WTC11 (cell line): ENCODE data around the gene NSUN4. TPM values are rescaled to one million over a fixed set of nuclear protein-coding genes. Genes with fewer than 3 reads are reported as not detected.

Experiments
- ATF1 ChIP-seq: sonication (generic); formaldehyde crosslinking; IDR thresholded peaks from 2 replicates; pipeline ENCODE4 v1.8.1; 2023; ENCODE audit warnings: mild to moderate bottlenecking, moderate library complexity, missing genetic modification reagents
- ESRRA ChIP-seq: sonication (generic); formaldehyde crosslinking; IDR thresholded peaks from 2 replicates; pipeline ENCODE4 v1.8.1; 2022; ENCODE audit warnings: mild to moderate bottlenecking, missing genetic modification reagents, borderline replicate concordance
- ETV6 ChIP-seq: sonication (generic); formaldehyde crosslinking; IDR thresholded peaks from 2 replicates; pipeline ENCODE4 v1.8.1; 2022; ENCODE audit warnings: mild to moderate bottlenecking, missing genetic modification reagents
- FOXK1 ChIP-seq: sonication (generic); formaldehyde crosslinking; IDR thresholded peaks from 2 replicates; pipeline ENCODE4 v1.8.0; 2022; ENCODE audit warnings: mild to moderate bottlenecking, moderate library complexity, missing genetic modification reagents
- FOXP1 ChIP-seq: sonication (generic); formaldehyde crosslinking; IDR thresholded peaks from 2 replicates; pipeline ENCODE4 v1.8.0; 2022; ENCODE audit warnings: missing genetic modification reagents, mild to moderate bottlenecking, moderate library complexity, borderline replicate concordance
- MYBL2 ChIP-seq: sonication (generic); formaldehyde crosslinking; IDR thresholded peaks from 2 replicates; pipeline ENCODE4 v1.8.1; 2023; ENCODE audit warnings: mild to moderate bottlenecking, moderate library complexity, missing genetic modification reagents
- SOX15 ChIP-seq: fragments of 250-450 bp; sonication (Bioruptor Pico); IDR thresholded peaks from 2 replicates; pipeline ENCODE4 v1.9.0; 2021; ENCODE audit warnings: mild to moderate bottlenecking
- TCF7 ChIP-seq: sonication (generic); formaldehyde crosslinking; IDR thresholded peaks from 2 replicates; pipeline ENCODE4 v1.8.0; 2022; ENCODE audit warnings: mild to moderate bottlenecking, low read depth, missing genetic modification reagents, moderate library complexity
- ZNF263 ChIP-seq: sonication (generic); formaldehyde crosslinking; IDR thresholded peaks from 2 replicates; pipeline ENCODE4 v1.8.1; 2022; ENCODE audit warnings: low read depth, mild to moderate bottlenecking, moderate library complexity, missing genetic modification reagents
- ZNF396 ChIP-seq: fragments of 250-450 bp; sonication (Bioruptor Pico); IDR thresholded peaks from 2 replicates; pipeline ENCODE4 v1.8.0; 2021; ENCODE audit warnings: mild to moderate bottlenecking, moderate library complexity, borderline replicate concordance
- ZNF423 ChIP-seq: fragments of 250-450 bp; sonication (Bioruptor Pico); IDR thresholded peaks from 2 replicates; pipeline ENCODE4 v2.1.2; 2022; ENCODE audit warnings: mild to moderate bottlenecking, moderate library complexity
- total RNA-seq: library from RNA; stranded (reverse); gene quantifications from 3 replicates; pipeline ENCODE4 v1.2.3, GENCODE V29; 2021
- TF ChIP-seq, protein P1 (sequence below): sonication (generic); formaldehyde crosslinking; IDR thresholded peaks from 2 replicates; pipeline ENCODE4 v1.8.0; 2023; ENCODE audit warnings: missing genetic modification reagents, mild to moderate bottlenecking, borderline replicate concordance
- TF ChIP-seq, protein P2 (sequence below): sonication (generic); formaldehyde crosslinking; IDR thresholded peaks from 2 replicates; pipeline ENCODE4 v1.8.0; 2023; ENCODE audit warnings: missing genetic modification reagents
- TF ChIP-seq, protein P3 (sequence below): sonication (generic); formaldehyde crosslinking; IDR thresholded peaks from 2 replicates; pipeline ENCODE4 v1.8.1; 2022; ENCODE audit warnings: mild to moderate bottlenecking, missing genetic modification reagents, moderate library complexity, borderline replicate concordance
- TF ChIP-seq, protein P4 (sequence below): fragments of 250-450 bp; sonication (Bioruptor Pico); IDR thresholded peaks from 2 replicates; pipeline ENCODE4 v1.8.0; 2021; ENCODE audit warnings: mild to moderate bottlenecking
- TF ChIP-seq, protein P5 (sequence below): sonication (generic); formaldehyde crosslinking; IDR thresholded peaks from 2 replicates; pipeline ENCODE4 v1.8.1; 2022; ENCODE audit warnings: missing genetic modification reagents, borderline replicate concordance
- TF ChIP-seq, protein P6 (sequence below): sonication (generic); formaldehyde crosslinking; IDR thresholded peaks from 2 replicates; pipeline ENCODE4 v1.8.1; 2022; ENCODE audit warnings: mild to moderate bottlenecking, moderate library complexity, missing genetic modification reagents
- TF ChIP-seq, protein P7 (sequence below): sonication (generic); formaldehyde crosslinking; IDR thresholded peaks from 2 replicates; pipeline ENCODE4 v1.8.0; 2022; ENCODE audit warnings: mild to moderate bottlenecking, missing genetic modification reagents
- TF ChIP-seq, protein P8 (sequence below): sonication (generic); formaldehyde crosslinking; IDR thresholded peaks from 2 replicates; pipeline ENCODE4 v1.8.0; 2022; ENCODE audit warnings: mild to moderate bottlenecking, missing genetic modification reagents
- TF ChIP-seq, protein P9 (sequence below): sonication (generic); formaldehyde crosslinking; IDR thresholded peaks from 2 replicates; pipeline ENCODE4 v1.8.1; 2023; ENCODE audit warnings: mild to moderate bottlenecking, missing genetic modification reagents

Gene NSUN4
- total RNA-seq, 1 experiment from 2014 or later: 22.6 TPM

DNA sequence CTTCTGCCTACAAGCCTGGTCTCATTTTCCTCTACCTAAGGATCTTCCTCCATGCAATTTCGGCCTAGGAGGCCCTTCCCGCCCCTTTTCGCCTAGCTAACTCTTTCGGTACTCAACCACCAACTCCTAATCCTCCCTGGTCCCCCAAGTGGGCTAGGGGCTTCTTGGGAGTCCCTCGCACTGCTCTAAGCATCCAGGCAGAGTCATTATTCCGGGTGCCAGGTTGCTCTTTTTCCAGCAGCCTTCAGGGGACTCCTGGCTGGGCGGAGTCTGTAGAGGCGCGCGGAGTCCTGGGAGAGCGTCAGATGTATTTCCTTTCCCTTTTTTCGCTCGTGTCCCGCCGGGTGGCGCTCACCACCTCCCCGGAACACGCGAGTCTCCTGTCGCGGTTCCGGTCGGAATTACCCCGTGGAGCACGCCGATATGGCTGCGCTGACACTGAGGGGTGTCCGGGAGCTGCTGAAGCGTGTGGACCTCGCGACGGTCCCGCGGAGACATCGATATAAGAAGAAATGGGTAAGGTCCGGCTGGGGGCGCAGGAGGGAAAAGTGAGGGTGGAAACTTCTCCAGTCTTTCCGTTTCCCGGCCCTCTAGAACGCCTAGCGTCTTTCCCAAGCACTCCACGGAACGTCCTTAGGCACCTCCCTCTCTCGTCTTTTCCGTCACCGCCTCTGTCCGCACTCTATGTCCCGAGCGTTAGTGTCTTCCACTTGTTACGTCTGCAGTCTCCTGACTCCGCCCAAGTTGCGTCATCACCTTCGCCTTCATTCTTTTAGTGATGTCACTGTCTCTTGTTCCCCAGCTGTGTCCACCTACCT lies at the start of gene NSUN4 (continued):
- TF ChIP-seq, protein P1, sequence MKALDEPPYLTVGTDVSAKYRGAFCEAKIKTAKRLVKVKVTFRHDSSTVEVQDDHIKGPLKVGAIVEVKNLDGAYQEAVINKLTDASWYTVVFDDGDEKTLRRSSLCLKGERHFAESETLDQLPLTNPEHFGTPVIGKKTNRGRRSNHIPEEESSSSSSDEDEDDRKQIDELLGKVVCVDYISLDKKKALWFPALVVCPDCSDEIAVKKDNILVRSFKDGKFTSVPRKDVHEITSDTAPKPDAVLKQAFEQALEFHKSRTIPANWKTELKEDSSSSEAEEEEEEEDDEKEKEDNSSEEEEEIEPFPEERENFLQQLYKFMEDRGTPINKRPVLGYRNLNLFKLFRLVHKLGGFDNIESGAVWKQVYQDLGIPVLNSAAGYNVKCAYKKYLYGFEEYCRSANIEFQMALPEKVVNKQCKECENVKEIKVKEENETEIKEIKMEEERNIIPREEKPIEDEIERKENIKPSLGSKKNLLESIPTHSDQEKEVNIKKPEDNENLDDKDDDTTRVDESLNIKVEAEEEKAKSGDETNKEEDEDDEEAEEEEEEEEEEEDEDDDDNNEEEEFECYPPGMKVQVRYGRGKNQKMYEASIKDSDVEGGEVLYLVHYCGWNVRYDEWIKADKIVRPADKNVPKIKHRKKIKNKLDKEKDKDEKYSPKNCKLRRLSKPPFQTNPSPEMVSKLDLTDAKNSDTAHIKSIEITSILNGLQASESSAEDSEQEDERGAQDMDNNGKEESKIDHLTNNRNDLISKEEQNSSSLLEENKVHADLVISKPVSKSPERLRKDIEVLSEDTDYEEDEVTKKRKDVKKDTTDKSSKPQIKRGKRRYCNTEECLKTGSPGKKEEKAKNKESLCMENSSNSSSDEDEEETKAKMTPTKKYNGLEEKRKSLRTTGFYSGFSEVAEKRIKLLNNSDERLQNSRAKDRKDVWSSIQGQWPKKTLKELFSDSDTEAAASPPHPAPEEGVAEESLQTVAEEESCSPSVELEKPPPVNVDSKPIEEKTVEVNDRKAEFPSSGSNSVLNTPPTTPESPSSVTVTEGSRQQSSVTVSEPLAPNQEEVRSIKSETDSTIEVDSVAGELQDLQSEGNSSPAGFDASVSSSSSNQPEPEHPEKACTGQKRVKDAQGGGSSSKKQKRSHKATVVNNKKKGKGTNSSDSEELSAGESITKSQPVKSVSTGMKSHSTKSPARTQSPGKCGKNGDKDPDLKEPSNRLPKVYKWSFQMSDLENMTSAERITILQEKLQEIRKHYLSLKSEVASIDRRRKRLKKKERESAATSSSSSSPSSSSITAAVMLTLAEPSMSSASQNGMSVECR: peak; percentile 77
- TF ChIP-seq ETV6 (CRISPR knock-in tag): no peak
- TF ChIP-seq, protein P2, sequence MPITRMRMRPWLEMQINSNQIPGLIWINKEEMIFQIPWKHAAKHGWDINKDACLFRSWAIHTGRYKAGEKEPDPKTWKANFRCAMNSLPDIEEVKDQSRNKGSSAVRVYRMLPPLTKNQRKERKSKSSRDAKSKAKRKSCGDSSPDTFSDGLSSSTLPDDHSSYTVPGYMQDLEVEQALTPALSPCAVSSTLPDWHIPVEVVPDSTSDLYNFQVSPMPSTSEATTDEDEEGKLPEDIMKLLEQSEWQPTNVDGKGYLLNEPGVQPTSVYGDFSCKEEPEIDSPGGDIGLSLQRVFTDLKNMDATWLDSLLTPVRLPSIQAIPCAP: no peak
- TF ChIP-seq MYBL2 (CRISPR knock-in tag): 0 out of 2 replicates have a peak, but pooled peaks have one; percentile 25
- no peak; the same call in 1 of the 2 replicates for TF ChIP-seq FOXP1 (CRISPR knock-in tag)
- no peak for TF ChIP-seq ZNF396 (CRISPR knock-in tag)
- peak; percentile 35; the same call in 1 of the 2 replicates for TF ChIP-seq ESRRA
- TF ChIP-seq, protein P3, sequence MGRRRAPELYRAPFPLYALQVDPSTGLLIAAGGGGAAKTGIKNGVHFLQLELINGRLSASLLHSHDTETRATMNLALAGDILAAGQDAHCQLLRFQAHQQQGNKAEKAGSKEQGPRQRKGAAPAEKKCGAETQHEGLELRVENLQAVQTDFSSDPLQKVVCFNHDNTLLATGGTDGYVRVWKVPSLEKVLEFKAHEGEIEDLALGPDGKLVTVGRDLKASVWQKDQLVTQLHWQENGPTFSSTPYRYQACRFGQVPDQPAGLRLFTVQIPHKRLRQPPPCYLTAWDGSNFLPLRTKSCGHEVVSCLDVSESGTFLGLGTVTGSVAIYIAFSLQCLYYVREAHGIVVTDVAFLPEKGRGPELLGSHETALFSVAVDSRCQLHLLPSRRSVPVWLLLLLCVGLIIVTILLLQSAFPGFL: no peak
- no peak for TF ChIP-seq ZNF423 (CRISPR knock-in tag)
- TF ChIP-seq, protein P4, sequence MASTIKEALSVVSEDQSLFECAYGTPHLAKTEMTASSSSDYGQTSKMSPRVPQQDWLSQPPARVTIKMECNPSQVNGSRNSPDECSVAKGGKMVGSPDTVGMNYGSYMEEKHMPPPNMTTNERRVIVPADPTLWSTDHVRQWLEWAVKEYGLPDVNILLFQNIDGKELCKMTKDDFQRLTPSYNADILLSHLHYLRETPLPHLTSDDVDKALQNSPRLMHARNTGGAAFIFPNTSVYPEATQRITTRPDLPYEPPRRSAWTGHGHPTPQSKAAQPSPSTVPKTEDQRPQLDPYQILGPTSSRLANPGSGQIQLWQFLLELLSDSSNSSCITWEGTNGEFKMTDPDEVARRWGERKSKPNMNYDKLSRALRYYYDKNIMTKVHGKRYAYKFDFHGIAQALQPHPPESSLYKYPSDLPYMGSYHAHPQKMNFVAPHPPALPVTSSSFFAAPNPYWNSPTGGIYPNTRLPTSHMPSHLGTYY (CRISPR knock-in tag): no peak
- TF ChIP-seq ZNF263: no peak
- TF ChIP-seq, protein P5, sequence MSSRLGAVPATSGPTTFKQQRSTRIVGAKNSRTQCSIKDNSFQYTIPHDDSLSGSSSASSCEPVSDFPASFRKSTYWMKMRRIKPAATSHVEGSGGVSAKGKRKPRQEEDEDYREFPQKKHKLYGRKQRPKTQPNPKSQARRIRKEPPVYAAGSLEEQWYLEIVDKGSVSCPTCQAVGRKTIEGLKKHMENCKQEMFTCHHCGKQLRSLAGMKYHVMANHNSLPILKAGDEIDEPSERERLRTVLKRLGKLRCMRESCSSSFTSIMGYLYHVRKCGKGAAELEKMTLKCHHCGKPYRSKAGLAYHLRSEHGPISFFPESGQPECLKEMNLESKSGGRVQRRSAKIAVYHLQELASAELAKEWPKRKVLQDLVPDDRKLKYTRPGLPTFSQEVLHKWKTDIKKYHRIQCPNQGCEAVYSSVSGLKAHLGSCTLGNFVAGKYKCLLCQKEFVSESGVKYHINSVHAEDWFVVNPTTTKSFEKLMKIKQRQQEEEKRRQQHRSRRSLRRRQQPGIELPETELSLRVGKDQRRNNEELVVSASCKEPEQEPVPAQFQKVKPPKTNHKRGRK (CRISPR knock-in tag): no peak
- TF ChIP-seq, protein P6, sequence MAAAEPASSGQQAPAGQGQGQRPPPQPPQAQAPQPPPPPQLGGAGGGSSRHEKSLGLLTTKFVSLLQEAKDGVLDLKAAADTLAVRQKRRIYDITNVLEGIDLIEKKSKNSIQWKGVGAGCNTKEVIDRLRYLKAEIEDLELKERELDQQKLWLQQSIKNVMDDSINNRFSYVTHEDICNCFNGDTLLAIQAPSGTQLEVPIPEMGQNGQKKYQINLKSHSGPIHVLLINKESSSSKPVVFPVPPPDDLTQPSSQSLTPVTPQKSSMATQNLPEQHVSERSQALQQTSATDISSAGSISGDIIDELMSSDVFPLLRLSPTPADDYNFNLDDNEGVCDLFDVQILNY: no peak
- TF ChIP-seq FOXK1: peak; percentile 77
- no peak for TF ChIP-seq TCF7 (CRISPR knock-in tag)
- TF ChIP-seq SOX15 (CRISPR knock-in tag): no peak
- TF ChIP-seq, protein P7, sequence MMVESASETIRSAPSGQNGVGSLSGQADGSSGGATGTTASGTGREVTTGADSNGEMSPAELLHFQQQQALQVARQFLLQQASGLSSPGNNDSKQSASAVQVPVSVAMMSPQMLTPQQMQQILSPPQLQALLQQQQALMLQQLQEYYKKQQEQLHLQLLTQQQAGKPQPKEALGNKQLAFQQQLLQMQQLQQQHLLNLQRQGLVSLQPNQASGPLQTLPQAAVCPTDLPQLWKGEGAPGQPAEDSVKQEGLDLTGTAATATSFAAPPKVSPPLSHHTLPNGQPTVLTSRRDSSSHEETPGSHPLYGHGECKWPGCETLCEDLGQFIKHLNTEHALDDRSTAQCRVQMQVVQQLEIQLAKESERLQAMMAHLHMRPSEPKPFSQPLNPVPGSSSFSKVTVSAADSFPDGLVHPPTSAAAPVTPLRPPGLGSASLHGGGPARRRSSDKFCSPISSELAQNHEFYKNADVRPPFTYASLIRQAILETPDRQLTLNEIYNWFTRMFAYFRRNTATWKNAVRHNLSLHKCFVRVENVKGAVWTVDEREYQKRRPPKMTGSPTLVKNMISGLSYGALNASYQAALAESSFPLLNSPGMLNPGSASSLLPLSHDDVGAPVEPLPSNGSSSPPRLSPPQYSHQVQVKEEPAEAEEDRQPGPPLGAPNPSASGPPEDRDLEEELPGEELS: 0 out of 2 replicates have a peak, but pooled peaks have one; percentile 47
- no peak for TF ChIP-seq ATF1 (CRISPR knock-in tag)
- TF ChIP-seq, protein P8, sequence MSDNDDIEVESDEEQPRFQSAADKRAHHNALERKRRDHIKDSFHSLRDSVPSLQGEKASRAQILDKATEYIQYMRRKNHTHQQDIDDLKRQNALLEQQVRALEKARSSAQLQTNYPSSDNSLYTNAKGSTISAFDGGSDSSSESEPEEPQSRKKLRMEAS (CRISPR knock-in tag): peak; percentile 91
- TF ChIP-seq, protein P9, sequence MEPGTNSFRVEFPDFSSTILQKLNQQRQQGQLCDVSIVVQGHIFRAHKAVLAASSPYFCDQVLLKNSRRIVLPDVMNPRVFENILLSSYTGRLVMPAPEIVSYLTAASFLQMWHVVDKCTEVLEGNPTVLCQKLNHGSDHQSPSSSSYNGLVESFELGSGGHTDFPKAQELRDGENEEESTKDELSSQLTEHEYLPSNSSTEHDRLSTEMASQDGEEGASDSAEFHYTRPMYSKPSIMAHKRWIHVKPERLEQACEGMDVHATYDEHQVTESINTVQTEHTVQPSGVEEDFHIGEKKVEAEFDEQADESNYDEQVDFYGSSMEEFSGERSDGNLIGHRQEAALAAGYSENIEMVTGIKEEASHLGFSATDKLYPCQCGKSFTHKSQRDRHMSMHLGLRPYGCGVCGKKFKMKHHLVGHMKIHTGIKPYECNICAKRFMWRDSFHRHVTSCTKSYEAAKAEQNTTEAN (CRISPR knock-in tag): no peak; the same call in 1 of the 2 replicates
